ENCODE data around the gene CTNNAL1.

DNA sequence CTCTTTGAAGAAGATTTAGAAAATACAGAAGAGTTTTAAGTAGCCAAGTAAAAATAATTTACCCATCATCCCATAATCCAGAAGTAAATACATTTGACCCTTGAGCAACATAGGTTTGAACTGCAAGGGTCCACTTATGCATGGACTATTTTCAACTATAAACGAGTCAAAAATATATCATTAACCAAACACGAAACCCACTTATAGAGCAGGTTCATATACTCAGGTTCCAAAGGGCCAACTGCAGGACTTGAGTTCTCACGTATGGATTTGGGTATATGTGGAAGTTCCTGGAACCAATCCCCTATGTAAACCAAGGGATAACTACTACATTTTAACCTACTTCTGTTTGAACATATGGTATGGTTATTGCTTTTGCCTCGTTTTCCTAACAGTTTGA, 73.3 kb downstream of the CTNNAL1 start:
- TF ChIP-seq, protein P1, sequence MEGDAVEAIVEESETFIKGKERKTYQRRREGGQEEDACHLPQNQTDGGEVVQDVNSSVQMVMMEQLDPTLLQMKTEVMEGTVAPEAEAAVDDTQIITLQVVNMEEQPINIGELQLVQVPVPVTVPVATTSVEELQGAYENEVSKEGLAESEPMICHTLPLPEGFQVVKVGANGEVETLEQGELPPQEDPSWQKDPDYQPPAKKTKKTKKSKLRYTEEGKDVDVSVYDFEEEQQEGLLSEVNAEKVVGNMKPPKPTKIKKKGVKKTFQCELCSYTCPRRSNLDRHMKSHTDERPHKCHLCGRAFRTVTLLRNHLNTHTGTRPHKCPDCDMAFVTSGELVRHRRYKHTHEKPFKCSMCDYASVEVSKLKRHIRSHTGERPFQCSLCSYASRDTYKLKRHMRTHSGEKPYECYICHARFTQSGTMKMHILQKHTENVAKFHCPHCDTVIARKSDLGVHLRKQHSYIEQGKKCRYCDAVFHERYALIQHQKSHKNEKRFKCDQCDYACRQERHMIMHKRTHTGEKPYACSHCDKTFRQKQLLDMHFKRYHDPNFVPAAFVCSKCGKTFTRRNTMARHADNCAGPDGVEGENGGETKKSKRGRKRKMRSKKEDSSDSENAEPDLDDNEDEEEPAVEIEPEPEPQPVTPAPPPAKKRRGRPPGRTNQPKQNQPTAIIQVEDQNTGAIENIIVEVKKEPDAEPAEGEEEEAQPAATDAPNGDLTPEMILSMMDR (IDR thresholded peaks at IDR 0.05) = no peak
- TF ChIP-seq POLR2A (IDR thresholded peaks at IDR 0.05; ENCODE audit: low read depth) = no peak
- TF ChIP-seq POLR2AphosphoS5 (IDR thresholded peaks at IDR 0.05) = no peak

Data from esophagus muscularis mucosa (tissue), 3 donors.